ENCODE measurements around the gene KATNA1. TPM values are rescaled to one million over a fixed set of nuclear protein-coding genes. Genes with fewer than 3 reads are reported as not detected.

Gene KATNA1
- total and polyA plus RNA-seq, 5 donors = 9.9 to 13.4 (median 12.8) TPM

DNA sequence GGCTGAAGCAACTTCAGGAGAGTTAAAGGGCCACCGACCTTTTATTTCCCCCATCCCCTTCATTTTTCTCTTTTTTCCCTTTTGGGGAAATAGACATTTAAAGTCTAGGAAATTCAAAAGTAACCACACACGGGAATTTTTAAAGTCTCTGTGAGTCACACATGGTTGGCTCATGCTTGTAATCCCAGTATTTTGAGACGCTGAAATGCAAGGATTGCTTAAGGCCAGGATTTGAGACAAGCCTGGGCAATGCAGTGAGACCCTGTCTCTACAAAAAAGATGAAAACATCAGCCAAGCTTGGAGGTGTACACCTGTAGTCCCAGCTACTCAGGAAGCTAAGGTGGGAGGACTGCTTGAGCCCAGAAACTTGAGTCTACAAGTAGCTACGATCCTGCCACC, 34.2 kb downstream of the KATNA1 start:
- no peaks in the 10 kb centered on the region for H3K27me3 ChIP-seq (ENCODE audit: control insufficient read depth, insufficient read depth)
- H3K4me3 ChIP-seq (ENCODE audit: low read length) = no peak overlapping the region
- H3K9me3 ChIP-seq (ENCODE audit: control insufficient read depth, low read length) = no peaks in the 10 kb centered on the region
- DNase-seq = no peak
- WGBS = 91% methylated on average over 4 of the region's 4 CpGs
- no peak overlapping the region for H3K27ac ChIP-seq (ENCODE audit: low read length)
- ATAC-seq = no peak
- peaks cover 1% of the 10 kb centered on the region for H3K4me1 ChIP-seq (ENCODE audit: control insufficient read depth, insufficient read depth, low read length)
- intact Hi-C loops (cut with DNase I) = no loop called here

DNA sequence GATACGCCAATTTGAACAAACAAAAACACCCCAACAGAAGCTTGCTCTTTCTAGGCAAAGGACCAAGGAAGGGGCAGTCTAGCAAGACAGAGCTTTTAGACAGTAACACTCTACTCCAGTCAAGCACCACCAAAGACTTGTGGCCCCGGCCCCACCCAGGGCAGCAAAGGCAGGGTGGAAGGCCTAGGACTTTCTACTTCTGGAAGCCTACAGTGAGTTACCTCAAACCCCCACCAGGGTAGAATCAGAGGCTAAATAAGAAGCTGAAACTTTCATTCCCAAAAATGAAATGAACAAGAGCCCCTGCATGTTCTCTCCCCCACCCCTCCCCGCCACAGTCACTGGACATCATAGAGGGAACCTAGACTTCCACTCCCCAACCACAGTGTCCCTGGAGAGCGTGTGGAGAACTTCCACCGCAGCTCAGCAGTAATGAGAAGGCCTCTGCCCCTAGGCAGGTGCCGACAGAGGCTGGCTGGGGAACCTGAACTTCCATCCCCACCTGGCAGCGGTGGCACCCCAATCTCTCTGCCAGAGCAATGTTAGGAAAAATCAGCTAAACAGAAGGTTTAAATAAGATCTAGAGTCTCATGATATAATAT, 40.0 kb downstream of the KATNA1 start:
- WGBS = 95% methylated on average over 7 of the region's 7 CpGs
- Histone ChIP-seq H3K9me3 (ENCODE audit: control insufficient read depth, low read length) (no peaks in the 10 kb centered on the region), H3K4me1 (ENCODE audit: control insufficient read depth, insufficient read depth, low read length) (peaks cover 1% of the 10 kb centered on the region), H3K4me3 (ENCODE audit: low read length) (no peak overlapping the region), H3K27ac (ENCODE audit: low read length) (no peak overlapping the region), H3K27me3 (ENCODE audit: control insufficient read depth, insufficient read depth) (no peaks in the 10 kb centered on the region)
- no peak for DNase-seq
- intact Hi-C loops (cut with DNase I) = no loop called here
- ATAC-seq = no peak

DNA sequence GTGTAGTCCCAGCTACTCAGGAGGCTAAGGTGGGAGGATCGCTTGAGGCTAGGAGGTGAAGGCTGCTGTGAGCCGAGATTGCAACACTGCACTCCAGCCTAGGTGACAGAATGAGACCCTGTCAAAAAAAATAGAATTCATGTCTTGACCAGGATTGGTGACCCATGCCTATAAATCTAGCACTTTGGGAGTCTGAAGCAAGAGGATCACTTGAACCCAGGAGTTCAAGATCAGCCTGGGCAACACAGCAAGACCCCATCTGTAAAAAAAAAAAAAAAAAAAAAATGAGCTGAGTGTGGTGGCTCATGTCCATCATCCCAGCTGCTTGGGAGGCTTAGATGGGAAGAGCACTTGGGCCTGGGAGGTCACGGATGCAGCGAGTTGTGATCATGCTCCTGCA, 48.0 kb downstream of the KATNA1 start:
- DNase-seq (no peak), ATAC-seq (no peak)
- intact Hi-C loops (cut with DNase I) = no loop called here
- no peaks in the 10 kb centered on the region for H3K27me3 ChIP-seq (ENCODE audit: control insufficient read depth, insufficient read depth)
- no peaks in the 10 kb centered on the region for H3K4me1 ChIP-seq (ENCODE audit: control insufficient read depth, insufficient read depth, low read length)
- no peak overlapping the region for H3K27ac ChIP-seq (ENCODE audit: low read length)
- H3K9me3 ChIP-seq (ENCODE audit: control insufficient read depth, low read length) = no peaks in the 10 kb centered on the region
- no peak overlapping the region for H3K4me3 ChIP-seq (ENCODE audit: low read length)
- over 99% methylated on average over 4 of the region's 4 CpGs for WGBS

DNA sequence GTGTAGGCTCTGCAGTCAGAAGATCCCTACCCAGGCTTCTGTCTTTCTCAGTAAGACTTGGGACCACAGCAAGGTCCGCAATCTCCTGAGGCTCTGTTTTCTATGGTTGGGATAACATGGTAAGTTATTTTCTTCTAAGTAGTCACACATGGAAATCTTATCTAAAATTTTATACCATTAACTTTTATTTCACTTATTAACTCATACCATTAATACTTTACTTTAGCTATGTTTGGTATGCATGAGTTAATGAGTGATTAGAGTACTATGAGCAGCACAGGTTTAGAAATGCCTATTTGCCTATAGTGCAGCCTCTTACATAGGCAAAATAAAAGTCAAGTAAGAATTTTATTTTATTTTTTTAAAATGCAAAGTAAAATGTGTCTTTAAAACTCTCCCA, 55.1 kb downstream of the KATNA1 start:
- no peak overlapping the region for H3K4me3 ChIP-seq (ENCODE audit: low read length)
- ATAC-seq (no peak), DNase-seq (no peak)
- intact Hi-C loops (cut with DNase I) = no loop called here
- H3K4me1 ChIP-seq (ENCODE audit: control insufficient read depth, insufficient read depth, low read length) = no peaks in the 10 kb centered on the region
- WGBS = 100% methylated on average over 1 of the region's 1 CpG
- no peaks in the 10 kb centered on the region for H3K27me3 ChIP-seq (ENCODE audit: control insufficient read depth, insufficient read depth)
- H3K9me3 ChIP-seq (ENCODE audit: control insufficient read depth, low read length) = no peaks in the 10 kb centered on the region
- H3K27ac ChIP-seq (ENCODE audit: low read length) = no peak overlapping the region

DNA sequence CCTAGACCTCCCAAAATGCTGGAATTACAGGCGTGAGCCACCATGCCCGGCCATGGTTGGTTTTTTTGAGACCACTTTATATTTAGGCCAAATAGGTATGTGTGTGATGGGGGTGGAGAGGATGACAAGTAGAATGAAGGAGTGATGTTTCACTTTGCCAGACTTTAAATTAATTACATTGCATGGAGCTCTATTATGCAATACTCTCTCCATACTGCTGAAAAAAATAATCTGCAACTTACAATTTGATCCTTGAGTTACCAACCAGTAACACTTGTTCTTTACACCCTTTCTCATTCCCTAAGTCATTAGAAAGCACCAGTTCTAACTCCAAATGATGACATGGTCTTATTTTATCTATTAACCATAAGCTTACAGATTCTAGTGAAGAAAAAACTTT, 55.5 kb downstream of the KATNA1 start:
- no peak overlapping the region for H3K4me3 ChIP-seq (ENCODE audit: low read length)
- 97% methylated on average over 2 of the region's 2 CpGs for WGBS
- DNase-seq (no peak), ATAC-seq (no peak)
- no peak overlapping the region for H3K27ac ChIP-seq (ENCODE audit: low read length)
- no peaks in the 10 kb centered on the region for H3K9me3 ChIP-seq (ENCODE audit: control insufficient read depth, low read length)
- no peaks in the 10 kb centered on the region for H3K4me1 ChIP-seq (ENCODE audit: control insufficient read depth, insufficient read depth, low read length)
- intact Hi-C loops (cut with DNase I) = no loop called here
- no peaks in the 10 kb centered on the region for H3K27me3 ChIP-seq (ENCODE audit: control insufficient read depth, insufficient read depth)

DNA sequence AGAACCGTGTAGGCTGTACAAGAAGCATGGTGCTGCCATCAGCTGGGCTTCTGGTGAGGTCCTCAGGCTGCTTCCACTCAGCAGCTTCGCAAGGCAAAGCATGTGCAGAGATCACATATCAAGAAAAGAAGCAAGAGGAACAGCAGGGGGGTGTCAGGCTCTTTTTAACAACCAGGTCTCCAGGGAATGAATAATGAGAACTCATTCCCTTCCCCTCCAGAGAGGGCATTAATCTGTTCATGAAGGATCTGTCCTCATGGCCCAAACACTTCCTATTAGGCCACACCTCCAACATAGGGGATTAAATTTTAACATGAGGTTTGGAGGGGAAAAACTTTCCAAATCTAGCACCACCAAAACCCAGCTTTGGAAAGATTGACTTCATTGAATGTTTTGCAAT, 62.4 kb downstream of the KATNA1 start:
- Histone ChIP-seq H3K9me3 (ENCODE audit: control insufficient read depth, low read length) (no peaks in the 10 kb centered on the region), H3K27me3 (ENCODE audit: control insufficient read depth, insufficient read depth) (no peaks in the 10 kb centered on the region), H3K4me3 (ENCODE audit: low read length) (no peak overlapping the region), H3K4me1 (ENCODE audit: control insufficient read depth, insufficient read depth, low read length) (no peaks in the 10 kb centered on the region), H3K27ac (ENCODE audit: low read length) (no peak overlapping the region)
- WGBS = 95% methylated on average over 2 of the region's 2 CpGs
- DNase-seq = no peak
- intact Hi-C loops (cut with DNase I) = no loop called here
- ATAC-seq = no peak

DNA sequence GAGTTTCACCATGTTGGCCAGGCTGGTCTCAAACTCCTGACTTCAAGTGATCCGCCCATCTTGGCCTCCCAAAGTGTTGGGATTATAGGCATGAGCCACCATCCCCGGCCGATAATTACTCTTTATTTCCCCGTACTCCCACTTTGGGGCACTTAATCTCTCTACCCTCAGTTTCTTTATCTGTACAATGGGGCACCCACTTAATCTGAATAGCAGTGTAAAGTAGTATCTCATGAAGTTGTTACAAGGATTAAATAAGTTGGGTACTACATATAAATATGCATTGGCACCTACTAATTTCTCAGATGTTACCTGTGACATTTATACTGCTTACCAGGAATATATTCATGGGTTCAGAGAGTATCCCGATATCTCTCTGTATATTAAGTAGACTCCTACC, 67.2 kb downstream of the KATNA1 start:
- no peak for DNase-seq
- intact Hi-C loops (cut with DNase I) = no loop called here
- no peak overlapping the region for H3K4me3 ChIP-seq (ENCODE audit: low read length)

DNA sequence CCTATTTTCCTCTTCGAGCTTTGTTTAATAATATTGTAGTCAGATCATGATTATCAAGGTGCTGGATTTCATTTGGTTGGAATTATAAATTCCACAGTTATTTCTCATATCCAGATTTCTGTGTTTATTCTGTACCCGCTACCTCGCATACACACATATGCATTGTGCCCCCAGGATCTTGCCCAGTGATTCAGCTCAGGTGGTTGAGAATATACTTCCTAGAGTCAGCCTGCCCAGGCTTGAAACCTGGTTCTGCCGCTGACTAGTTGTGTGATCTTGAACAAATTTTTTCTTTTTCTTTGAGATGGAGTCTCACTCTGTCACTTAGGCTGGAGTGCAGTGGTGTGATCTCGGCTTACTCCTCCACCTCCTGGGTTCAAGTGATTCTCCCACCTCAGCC, 67.6 kb downstream of the KATNA1 start:
- intact Hi-C loops (cut with DNase I) = no loop called here

More for the DNA sequence above, 67.2 kb downstream of the KATNA1 start:
- no peak for ATAC-seq
- Histone ChIP-seq H3K27ac (ENCODE audit: low read length) (no peak overlapping the region), H3K27me3 (ENCODE audit: control insufficient read depth, insufficient read depth) (no peaks in the 10 kb centered on the region), H3K9me3 (ENCODE audit: control insufficient read depth, low read length) (no peaks in the 10 kb centered on the region), H3K4me1 (ENCODE audit: control insufficient read depth, insufficient read depth, low read length) (no peaks in the 10 kb centered on the region)
- 98% methylated on average over 5 of the region's 5 CpGs for WGBS

DNA sequence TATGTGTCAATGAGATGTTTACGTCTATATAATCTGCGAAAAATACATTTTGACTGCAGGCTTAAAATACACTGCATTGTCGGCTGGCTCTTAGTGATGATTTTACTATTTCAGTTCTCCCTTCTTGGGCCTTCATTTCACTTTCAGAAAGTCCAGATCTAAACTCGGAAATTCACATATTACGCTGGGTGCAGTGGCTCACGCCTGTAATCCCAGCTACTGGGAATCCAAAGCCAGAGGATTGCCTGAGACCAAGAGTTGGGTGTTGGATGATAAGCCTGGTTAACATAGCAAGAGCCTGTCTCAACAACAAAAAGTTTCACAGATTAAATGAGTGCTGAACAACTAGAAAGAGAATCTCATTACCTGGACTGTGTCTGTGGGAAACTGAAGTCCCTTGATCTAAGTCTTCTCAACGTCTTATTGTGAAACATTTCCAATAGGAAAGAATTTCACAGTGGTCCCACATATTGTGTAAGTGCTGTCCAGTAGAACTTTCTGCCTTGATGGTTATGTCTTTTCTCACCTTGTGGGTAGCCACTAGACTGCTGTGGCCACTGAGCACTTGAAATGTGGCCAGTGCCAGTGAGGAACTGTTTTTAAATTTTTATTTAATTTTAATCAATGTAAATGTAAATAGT, 80.4 kb downstream of the KATNA1 start:
- no peaks in the 10 kb centered on the region for H3K9me3 ChIP-seq (ENCODE audit: control insufficient read depth, low read length)
- no peaks in the 10 kb centered on the region for H3K27me3 ChIP-seq (ENCODE audit: control insufficient read depth, insufficient read depth)
- no peaks in the 10 kb centered on the region for H3K4me1 ChIP-seq (ENCODE audit: control insufficient read depth, insufficient read depth, low read length)
- intact Hi-C loops (cut with DNase I) = no loop called here
- ATAC-seq = no peak
- DNase-seq = no peak
- no peak overlapping the region for H3K4me3 ChIP-seq (ENCODE audit: low read length)
- WGBS = 84% methylated on average over 7 of the region's 7 CpGs
- no peak overlapping the region for H3K27ac ChIP-seq (ENCODE audit: low read length)

More for the DNA sequence above, 67.6 kb downstream of the KATNA1 start:
- no peak for ATAC-seq
- no peak for DNase-seq
- 97% methylated on average over 5 of the region's 5 CpGs for WGBS
- H3K27ac ChIP-seq (ENCODE audit: low read length) = no peak overlapping the region
- no peaks in the 10 kb centered on the region for H3K4me1 ChIP-seq (ENCODE audit: control insufficient read depth, insufficient read depth, low read length)
- no peaks in the 10 kb centered on the region for H3K27me3 ChIP-seq (ENCODE audit: control insufficient read depth, insufficient read depth)
- no peak overlapping the region for H3K4me3 ChIP-seq (ENCODE audit: low read length)
- no peaks in the 10 kb centered on the region for H3K9me3 ChIP-seq (ENCODE audit: control insufficient read depth, low read length)

DNA sequence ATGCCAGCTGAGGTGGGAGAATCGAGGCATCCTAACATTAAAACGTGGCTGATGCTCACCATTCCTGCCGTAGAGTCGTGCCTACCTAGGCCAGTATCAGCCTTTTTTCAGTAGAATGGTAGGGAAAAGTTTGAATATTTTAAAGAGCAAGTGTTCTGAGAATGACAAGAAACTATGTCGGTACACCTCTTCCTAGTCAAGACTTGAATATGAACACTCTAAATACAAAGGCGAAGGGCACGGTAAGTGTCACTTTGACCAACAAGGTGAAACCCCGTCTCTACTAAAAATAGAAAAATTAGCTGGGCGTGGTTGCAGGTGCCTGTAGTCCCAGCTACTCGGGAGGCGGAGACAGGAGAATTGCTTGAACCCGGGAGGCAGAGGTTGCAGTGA, 81.3 kb downstream of the KATNA1 start:
- no peak overlapping the region for H3K27ac ChIP-seq (ENCODE audit: low read length)
- WGBS = 46% methylated on average over 12 of the region's 12 CpGs
- no peaks in the 10 kb centered on the region for H3K4me1 ChIP-seq (ENCODE audit: control insufficient read depth, insufficient read depth, low read length)
- intact Hi-C loops (cut with DNase I) = no loop called here
- DNase-seq (no peak), ATAC-seq (no peak)
- no peaks in the 10 kb centered on the region for H3K27me3 ChIP-seq (ENCODE audit: control insufficient read depth, insufficient read depth)
- peak overlapping the region; percentile 98 for H3K4me3 ChIP-seq (ENCODE audit: low read length)
- H3K9me3 ChIP-seq (ENCODE audit: control insufficient read depth, low read length) = no peaks in the 10 kb centered on the region

DNA sequence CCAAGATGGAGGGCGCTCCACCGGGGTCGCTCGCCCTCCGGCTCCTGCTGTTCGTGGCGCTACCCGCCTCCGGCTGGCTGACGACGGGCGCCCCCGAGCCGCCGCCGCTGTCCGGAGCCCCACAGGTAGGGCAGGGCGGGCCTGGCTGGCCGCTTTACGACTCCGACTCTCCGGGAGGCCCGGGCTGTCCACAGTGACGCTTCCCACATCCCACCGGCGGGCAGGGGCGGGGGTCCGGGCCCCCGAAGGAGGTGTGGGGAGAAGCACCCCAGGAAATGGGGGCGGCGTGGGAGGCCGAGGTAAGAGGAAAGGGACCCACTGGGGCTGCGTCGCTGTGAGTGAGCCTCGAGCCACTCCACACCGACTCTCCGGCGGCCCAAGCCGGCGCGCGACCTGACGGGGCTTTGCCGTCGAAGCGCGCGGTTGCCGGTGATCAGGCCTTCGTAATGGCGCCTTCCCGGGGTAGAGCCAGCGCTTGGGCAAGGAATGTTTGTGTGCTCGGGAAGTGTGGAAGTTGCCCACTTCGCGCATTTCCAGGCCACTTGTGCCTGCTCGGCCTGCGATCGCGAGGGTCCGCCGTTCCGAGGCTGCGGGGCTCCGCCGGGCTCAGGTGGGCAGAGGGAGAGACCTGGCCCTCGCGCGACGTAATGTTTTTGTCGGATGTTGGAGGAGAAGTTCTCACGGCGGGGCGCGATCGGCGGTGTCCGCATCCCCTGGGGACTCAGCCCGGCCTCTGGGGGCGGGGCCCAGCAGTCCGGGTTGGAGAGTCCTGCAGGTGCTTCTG, 81.9 kb downstream of the KATNA1 start:
- no peaks in the 10 kb centered on the region for H3K4me1 ChIP-seq (ENCODE audit: control insufficient read depth, insufficient read depth, low read length)
- peak overlapping the region; percentile 97 for H3K27ac ChIP-seq (ENCODE audit: low read length)
- intact Hi-C loops (cut with DNase I) = no loop called here
- ATAC-seq (peak; percentile 56), DNase-seq (peak; percentile 53 to 81 (median 74))
- WGBS = under 1% methylated on average over 81 of the region's 81 CpGs
- H3K9me3 ChIP-seq (ENCODE audit: control insufficient read depth, low read length) = no peaks in the 10 kb centered on the region
- H3K27me3 ChIP-seq (ENCODE audit: control insufficient read depth, insufficient read depth) = no peaks in the 10 kb centered on the region
- H3K4me3 ChIP-seq (ENCODE audit: low read length) = peak overlapping the region; percentile 98
